Esophagus squamous epithelium (tissue), 5 donors: ENCODE measurements around the gene ZBTB45. TPM values are rescaled to one million over a fixed set of nuclear protein-coding genes. Genes with fewer than 3 reads are reported as not detected.

ENCODE experiments used
- DNase-seq: peaks from one replicate; lab custom pipeline; 2025; lab: John Stamatoyannopoulos, UW
- H3K27ac ChIP-seq, 4 donors: fragments of 200-600 bp; sonication (generic); one replicate each; pipeline ENCODE4 v1.5.1; 2016 to 2019; ENCODE audit warnings: mild to moderate bottlenecking in 1 of 4
- H3K27me3 ChIP-seq, 4 donors: fragments of 200-600 bp; sonication (generic); 1 replicate in 3 of 4; 2 replicates in 1 of 4; pipeline versions ENCODE4 v1.5.1 to v1.6.0; 2017 to 2021; ENCODE audit warnings: antibody characterized with exemption in 1 of 4
- H3K36me3 ChIP-seq, 3 donors: fragments of 200-600 bp; sonication (generic); one replicate each; pipeline ENCODE4 v1.5.1; 2016 to 2019
- H3K4me1 ChIP-seq, 3 donors: fragments of 200-600 bp; sonication (generic); one replicate each; pipeline ENCODE4 v1.5.1; 2017 to 2019
- H3K4me3 ChIP-seq, 4 donors: fragments of 200-600 bp; sonication (generic); 1 replicate in 3 of 4; 2 replicates in 1 of 4; pipeline ENCODE4 v1.5.1; 2016 to 2019; ENCODE audit warnings: mild to moderate bottlenecking in 2 of 4, moderate library complexity in 1 of 4
- H3K9me3 ChIP-seq, 3 donors: fragments of 200-600 bp; sonication (generic); one replicate each; pipeline ENCODE4 v1.5.1; 2016 to 2019
- POLR2A ChIP-seq, 4 donors: fragments of 450-650 bp; IDR thresholded peaks; one replicate each; pipeline ENCODE4 v1.6.1; 2017; ENCODE audit warnings: antibody characterized with exemption in 4 of 4, mild to moderate bottlenecking in 4 of 4, moderate library complexity in 3 of 4
- WGBS, 2 donors: methylation state at CpG; one replicate each; pipeline ENCODE4 v1.1.5; 2018; 5-methylcytosine and 5-hydroxymethylcytosine counted together
- intact Hi-C: fragments of 100-400 bp; cut with DNase I; formaldehyde crosslinking; loops from one replicate; pipeline ENCODE4 v1.15.0; 2022
- total RNA-seq, 4 donors: library from RNA; depleted of rRNA; stranded (reverse); fragments of >200 nt; gene quantifications; one replicate each; pipeline ENCODE4 v1.1.0, GENCODE V29; 2016
- TF ChIP-seq, protein P1 (sequence below), 6 experiments: fragments of 450-650 bp in 4 of 6; fragments of 200-600 bp in 2 of 6; sonication (generic) in 2 of 6; IDR thresholded peaks; one replicate each; pipeline ENCODE4 v1.5.1; 2016 to 2019; ENCODE audit warnings: antibody characterized with exemption in 6 of 6, mild to moderate bottlenecking in 4 of 6, moderate library complexity in 4 of 6
- donor health status: DM: yes; HTN: yes; CAD: no.

ZBTB45 gene
- total RNA-seq, 4 donors from 2014 or later = 6.9 to 11.1 (median 8.3) TPM

DNA sequence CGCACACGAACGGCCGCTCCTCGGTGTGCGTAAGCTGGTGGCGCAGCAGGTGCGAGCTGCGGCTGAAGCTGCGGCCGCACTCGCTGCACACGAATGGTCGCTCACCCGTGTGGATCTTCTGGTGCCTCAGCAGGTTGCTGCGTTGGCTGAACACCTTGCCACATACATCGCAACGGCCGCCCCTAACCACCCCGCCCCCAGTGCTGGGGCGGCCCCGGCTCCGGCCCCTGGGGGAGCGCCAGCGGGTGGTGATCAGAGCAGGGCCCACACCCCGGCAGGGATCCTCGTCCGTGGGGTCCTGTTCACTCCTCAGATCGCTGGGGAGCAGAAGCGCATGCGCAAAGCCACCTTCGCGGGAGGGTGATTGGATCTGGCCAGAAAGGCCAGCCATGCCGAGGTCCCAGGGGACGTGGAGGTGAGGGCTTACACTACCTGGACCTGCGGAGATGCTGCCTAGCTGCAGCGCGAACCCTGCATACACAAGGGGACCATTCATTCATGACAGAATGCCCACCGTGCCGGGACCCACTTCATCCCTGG lies 43.5 kb upstream of the ZBTB45 start:
- Histone ChIP-seq H3K27me3 (no peaks in the 10 kb centered on the region), H3K4me1 (peaks cover 28 to 49% (median 31%) of the 10 kb centered on the region in 3 donors), H3K27ac (peak overlapping the region in 3 of 4 donors; percentile 36 to 71 (median 51)), H3K9me3 (no peaks in the 10 kb centered on the region), H3K4me3 (peak overlapping the region; percentile 27 to 66 (median 48)), H3K36me3 (peaks cover 0 to 15% (median 0%) of the 10 kb centered on the region in 3 donors)
- intact Hi-C loops = no loop called here
- TF ChIP-seq, protein P1, sequence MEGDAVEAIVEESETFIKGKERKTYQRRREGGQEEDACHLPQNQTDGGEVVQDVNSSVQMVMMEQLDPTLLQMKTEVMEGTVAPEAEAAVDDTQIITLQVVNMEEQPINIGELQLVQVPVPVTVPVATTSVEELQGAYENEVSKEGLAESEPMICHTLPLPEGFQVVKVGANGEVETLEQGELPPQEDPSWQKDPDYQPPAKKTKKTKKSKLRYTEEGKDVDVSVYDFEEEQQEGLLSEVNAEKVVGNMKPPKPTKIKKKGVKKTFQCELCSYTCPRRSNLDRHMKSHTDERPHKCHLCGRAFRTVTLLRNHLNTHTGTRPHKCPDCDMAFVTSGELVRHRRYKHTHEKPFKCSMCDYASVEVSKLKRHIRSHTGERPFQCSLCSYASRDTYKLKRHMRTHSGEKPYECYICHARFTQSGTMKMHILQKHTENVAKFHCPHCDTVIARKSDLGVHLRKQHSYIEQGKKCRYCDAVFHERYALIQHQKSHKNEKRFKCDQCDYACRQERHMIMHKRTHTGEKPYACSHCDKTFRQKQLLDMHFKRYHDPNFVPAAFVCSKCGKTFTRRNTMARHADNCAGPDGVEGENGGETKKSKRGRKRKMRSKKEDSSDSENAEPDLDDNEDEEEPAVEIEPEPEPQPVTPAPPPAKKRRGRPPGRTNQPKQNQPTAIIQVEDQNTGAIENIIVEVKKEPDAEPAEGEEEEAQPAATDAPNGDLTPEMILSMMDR (IDR thresholded peaks at IDR 0.05) = no peak
- 0 to 10% methylated on average over 5 to 8 of the region's 40 CpGs for WGBS, 2 donors
- no peak for DNase-seq

DNA sequence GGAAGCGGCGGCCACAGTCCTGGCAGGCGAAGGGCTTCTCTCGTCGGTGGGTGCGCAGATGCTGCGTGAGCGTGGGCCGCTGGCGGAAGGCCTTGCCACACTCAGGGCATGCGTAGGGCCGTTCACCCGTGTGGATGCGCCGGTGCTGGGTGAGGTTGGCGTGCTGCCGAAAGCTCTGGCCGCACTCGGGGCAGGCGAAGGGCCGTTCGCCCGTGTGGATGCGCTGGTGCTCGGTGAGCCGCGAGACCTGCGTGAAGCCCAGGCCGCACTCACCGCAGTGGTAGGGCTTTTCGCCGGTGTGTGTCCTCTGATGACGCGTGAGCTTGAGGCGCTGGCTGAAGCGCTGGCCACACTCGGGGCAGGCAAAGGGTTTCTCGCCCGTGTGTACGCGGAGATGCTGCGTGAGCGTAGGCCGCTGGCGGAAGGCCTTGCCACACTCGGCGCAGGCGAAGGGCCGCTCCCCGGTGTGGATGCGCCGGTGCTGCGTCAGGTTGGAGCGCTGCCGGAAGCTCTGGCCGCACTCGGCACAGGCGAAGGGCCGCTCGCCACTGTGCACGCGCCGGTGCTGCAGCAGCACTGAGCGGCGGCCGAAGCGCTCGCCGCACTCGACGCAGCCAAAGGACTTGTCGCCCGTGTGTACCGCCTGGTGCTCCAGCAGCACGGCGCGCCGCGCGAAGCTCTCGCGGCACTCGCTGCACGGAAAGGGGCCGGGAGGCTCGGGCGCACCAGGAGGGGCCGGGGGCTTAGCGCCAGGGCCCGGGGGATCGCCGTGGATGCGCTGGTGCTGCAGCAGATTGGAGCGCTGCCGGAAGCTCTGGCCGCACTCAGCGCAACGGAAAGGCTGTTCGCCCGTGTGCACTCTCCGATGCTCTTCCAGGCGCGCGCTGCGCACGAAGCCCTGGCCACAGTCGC lies 42.8 kb upstream of the ZBTB45 start:
- H3K9me3 ChIP-seq = no peaks in the 10 kb centered on the region
- 2 to 4% methylated on average over 30 to 31 of the region's 107 CpGs for WGBS, 2 donors
- no peaks in the 10 kb centered on the region for H3K27me3 ChIP-seq
- H3K36me3 ChIP-seq = peaks cover 0 to 13% (median 0%) of the 10 kb centered on the region in 3 donors
- H3K4me3 ChIP-seq = peak overlapping the region; percentile 27 to 66 (median 48)
- intact Hi-C loops = no loop called here
- TF ChIP-seq POLR2A (IDR thresholded peaks at IDR 0.05) = peak in 2 of 4 donors; percentile 2 to 6
- TF ChIP-seq, protein P1 (IDR thresholded peaks at IDR 0.05) = no peak
- no peak for DNase-seq
- H3K4me1 ChIP-seq = peaks cover 31 to 54% (median 31%) of the 10 kb centered on the region in 3 donors
- H3K27ac ChIP-seq = peak overlapping the region; percentile 36 to 71 (median 52)

DNA sequence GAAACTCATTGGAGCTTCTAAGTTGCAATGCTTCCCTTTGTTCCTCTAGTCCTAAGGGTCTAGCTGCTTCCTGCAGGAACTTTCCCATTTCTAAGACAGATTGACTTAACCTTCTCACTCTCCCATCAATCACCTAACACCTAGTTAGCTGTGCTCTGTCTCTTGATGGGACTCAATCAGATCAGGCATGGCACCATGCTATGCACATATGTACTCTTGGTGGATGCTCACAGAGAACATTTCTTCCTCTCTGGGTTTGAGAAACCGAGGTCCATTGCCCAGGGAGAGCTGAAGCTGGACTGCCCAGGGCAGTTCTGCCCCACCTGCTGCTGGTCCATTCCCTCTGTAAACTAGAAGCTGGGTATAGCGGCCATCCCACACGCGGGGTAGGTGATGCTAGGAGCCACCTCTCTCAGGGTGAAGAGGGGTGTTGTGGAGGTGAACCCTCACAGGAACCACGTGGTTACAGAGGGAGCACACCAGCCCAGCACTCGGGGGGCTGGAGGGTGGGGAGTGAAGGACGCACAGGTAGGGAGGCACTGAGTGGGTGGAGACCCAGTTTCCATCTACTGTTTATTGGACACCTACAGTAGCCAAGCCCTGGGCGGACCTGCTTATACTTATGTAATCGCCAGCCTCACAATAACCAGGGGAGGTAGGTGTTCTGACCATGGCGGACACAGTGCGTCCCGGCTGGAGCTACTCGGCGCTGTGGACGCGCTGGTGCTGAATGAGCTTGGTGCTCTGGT lies 41.9 kb upstream of the ZBTB45 start:
- peaks cover 3 to 10% (median 4%) of the 10 kb centered on the region in 3 donors for H3K36me3 ChIP-seq
- no peak for DNase-seq
- H3K27me3 ChIP-seq = no peaks in the 10 kb centered on the region
- peaks cover 39 to 62% (median 40%) of the 10 kb centered on the region in 3 donors for H3K4me1 ChIP-seq
- H3K9me3 ChIP-seq = no peaks in the 10 kb centered on the region
- TF ChIP-seq POLR2A (IDR thresholded peaks at IDR 0.05) = no peak
- TF ChIP-seq, protein P1 (IDR thresholded peaks at IDR 0.05) = no peak
- WGBS, 2 donors = 40 to 54% methylated on average over 5 of the region's 16 CpGs
- peak overlapping the region; percentile 27 to 66 (median 48) for H3K4me3 ChIP-seq
- H3K27ac ChIP-seq = peak overlapping the region; percentile 36 to 71 (median 52)
- intact Hi-C loops = no loop called here

DNA sequence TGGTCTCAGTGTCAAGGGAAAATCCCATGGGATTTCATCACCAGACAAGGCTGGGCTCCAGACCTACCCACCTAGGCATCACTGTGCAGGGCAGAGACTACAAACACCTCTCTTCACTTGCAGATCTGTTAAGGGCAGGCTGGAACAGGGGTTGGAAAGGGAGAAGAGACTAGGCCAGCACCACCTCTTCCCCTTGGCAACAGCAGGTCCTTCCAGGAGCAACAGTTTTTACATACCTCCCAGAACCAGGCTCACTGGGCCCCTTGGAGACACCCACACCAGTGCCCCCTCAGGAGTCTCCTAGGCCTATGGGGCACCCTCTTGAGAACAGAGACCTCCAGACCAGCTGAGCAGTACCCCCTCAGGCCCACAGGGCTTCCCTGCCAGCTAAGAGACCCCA lies 41.3 kb upstream of the ZBTB45 start:
- intact Hi-C loops = no loop called here
- peaks cover 5 to 12% (median 11%) of the 10 kb centered on the region in 3 donors for H3K36me3 ChIP-seq
- no peak for DNase-seq
- H3K4me1 ChIP-seq = peaks cover 40 to 69% (median 46%) of the 10 kb centered on the region in 3 donors
- no peaks in the 10 kb centered on the region for H3K9me3 ChIP-seq
- H3K27me3 ChIP-seq = no peaks in the 10 kb centered on the region
- H3K27ac ChIP-seq = no peak overlapping the region
- no peak for TF ChIP-seq POLR2A (IDR thresholded peaks at IDR 0.05)
- TF ChIP-seq, protein P1 (IDR thresholded peaks at IDR 0.05) = no peak
- H3K4me3 ChIP-seq = no peak overlapping the region
